HG03432 (cell line): ENCODE data around the gene B4GALNT1.

ENCODE experiments used
- ATAC-seq: cut with Tn5 transposase; IDR thresholded peaks from one replicate; pipeline ENCODE4 v1.9.1; 2021; ENCODE audit warnings: mild to moderate bottlenecking, moderate library complexity; ENCODE audit not compliant: unreplicated experiment

Gene B4GALNT1

GRCh38 chr12:57609781-57610553, 23.0 kb downstream of the B4GALNT1 start:
- ATAC-seq, result no peak

GRCh38 chr12:57609101-57609780, 23.8 kb downstream of the B4GALNT1 start:
- ATAC-seq, result no peak

- ATAC-seq, result no peak
These were observed 24.9 kb downstream of the B4GALNT1 start for GRCh38 chr12:57607958-57608663.

- ATAC-seq, result no peak
These were observed 26.2 kb downstream of the B4GALNT1 start for GRCh38 chr12:57606821-57607220.

- ATAC-seq, result no peak
These were observed 26.6 kb downstream of the B4GALNT1 start for GRCh38 chr12:57606399-57606798.

GRCh38 chr12:57605811-57606311, 27.1 kb downstream of the B4GALNT1 start:
- ATAC-seq, result no peak

- ATAC-seq, result peak; percentile 27
These were observed 27.8 kb downstream of the B4GALNT1 start for GRCh38 chr12:57604992-57605810.

GRCh38 chr12:57604454-57604991, 28.5 kb downstream of the B4GALNT1 start, which contains the start of gene DTX3:
Gene DTX3 (plus strand): TSS chr12:57604824. CDS start chr12:57606518, 1,694 bp downstream.
- ATAC-seq, result peak; percentile 81

GRCh38 chr12:57603815-57604453, 29.1 kb downstream of the B4GALNT1 start:
- ATAC-seq, result no peak

- no peak for ATAC-seq
These were observed 29.7 kb downstream of the B4GALNT1 start for GRCh38 chr12:57603324-57603723.

GRCh38 chr12:57602544-57602943, 30.5 kb downstream of the B4GALNT1 start:
- ATAC-seq, result no peak

- ATAC-seq, result no peak
These were observed 32.6 kb downstream of the B4GALNT1 start for GRCh38 chr12:57600395-57600794.

GRCh38 chr12:57593187-57593586, 39.8 kb downstream of the B4GALNT1 start:
- ATAC-seq, result no peak

GRCh38 chr12:57592551-57593165, 40.3 kb downstream of the B4GALNT1 start:
- no peak for ATAC-seq

GRCh38 chr12:57591782-57592325, 41.1 kb downstream of the B4GALNT1 start:
- peak; percentile 18 for ATAC-seq

- ATAC-seq, result peak; percentile 96
These were observed 41.9 kb downstream of the B4GALNT1 start, which contains the start of gene PIP4K2C for GRCh38 chr12:57590864-57591781. Gene PIP4K2C (plus strand): TSS chr12:57591192. CDS start chr12:57591290, 98 bp downstream.

- no peak for ATAC-seq
These were observed 42.5 kb downstream of the B4GALNT1 start for GRCh38 chr12:57590479-57590863.
